Measurements from ENCODE around the gene GABPA.
"Not testable (repeated sequence)": the region's sequence is repeated elsewhere in the genome, so short reads cannot be mapped to it uniquely, and the experiment has no call there.

The GABPA gene

DNA sequence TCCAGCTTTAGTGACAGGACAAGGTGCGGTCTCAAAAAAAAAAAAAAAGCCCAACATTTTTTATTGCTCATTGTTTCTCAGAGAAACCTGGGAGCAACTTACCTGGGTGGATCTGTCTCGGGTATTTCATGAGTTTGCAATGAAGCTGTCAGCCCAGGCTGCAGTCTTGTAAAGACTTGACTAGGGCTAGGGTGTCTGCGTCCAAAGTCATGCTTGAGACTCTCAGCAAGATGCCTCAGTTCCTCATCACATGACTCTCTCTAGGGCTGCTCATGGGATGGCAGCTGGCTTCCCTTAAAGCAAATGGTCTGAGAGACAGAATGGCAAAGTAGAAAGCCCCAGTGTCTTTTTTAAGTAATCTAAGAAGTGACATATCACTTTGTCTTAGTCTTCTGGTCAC is 8.1 kb downstream of the GABPA start:
- DNase-seq = no peak

DNA sequence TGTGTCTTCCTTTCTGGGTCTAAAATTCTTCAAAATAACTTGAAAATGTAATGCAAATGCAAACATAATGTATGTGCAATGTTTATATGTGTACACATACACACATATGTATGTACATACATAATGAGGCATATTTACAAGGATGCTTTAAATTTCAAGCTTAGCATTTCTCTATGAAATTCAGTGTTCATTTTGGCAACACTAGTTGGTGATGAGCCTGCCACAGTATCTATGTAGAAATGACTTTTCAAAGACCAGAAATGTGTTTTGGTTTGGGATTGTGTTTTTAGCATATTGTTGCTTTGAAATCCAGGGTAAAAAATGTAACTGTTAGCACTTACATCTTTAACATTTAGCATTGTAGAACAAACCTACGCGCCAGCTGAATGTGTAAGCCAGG is 10.1 kb downstream of the GABPA start:
- no peak for DNase-seq

DNA sequence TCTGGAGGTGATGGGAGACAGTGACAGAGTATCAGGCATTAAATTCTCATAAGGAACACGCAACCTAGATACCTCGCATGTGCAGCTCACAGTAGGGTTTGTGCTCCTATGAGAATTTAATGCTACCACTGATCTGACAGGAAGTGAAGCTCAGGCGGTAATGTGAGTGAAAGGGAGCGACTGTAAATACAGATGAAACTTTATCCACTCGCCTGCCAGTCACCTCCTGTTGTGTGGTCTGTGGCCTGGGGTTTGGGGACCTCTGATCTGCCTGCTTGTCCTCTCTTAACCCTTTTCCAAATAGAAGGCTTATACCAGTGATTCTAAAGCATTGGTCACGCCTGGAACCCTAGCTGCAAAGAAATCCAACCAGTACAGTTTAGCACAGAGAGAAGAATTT is 15.3 kb downstream of the GABPA start:
- DNase-seq = no peak

DNA sequence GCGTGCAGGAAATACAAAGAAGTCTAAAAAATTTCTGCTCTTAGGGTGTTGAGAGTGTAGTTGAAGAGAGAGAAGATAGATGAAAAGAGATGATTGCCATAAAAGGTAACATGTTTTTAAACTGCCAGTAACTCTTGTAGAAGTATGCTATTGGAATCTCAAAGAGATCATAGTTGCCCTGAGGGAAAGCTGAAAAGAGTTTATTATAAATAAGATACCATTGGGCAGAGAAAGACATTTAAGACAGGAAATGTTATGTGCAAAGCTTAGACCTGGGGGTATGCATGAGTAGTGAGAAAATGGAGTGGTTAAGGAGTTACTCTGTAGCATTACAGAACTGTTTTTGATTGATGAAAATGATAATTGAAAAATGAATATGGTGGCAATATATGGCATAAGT is 17.6 kb downstream of the GABPA start:
- DNase-seq = no peak

DNA sequence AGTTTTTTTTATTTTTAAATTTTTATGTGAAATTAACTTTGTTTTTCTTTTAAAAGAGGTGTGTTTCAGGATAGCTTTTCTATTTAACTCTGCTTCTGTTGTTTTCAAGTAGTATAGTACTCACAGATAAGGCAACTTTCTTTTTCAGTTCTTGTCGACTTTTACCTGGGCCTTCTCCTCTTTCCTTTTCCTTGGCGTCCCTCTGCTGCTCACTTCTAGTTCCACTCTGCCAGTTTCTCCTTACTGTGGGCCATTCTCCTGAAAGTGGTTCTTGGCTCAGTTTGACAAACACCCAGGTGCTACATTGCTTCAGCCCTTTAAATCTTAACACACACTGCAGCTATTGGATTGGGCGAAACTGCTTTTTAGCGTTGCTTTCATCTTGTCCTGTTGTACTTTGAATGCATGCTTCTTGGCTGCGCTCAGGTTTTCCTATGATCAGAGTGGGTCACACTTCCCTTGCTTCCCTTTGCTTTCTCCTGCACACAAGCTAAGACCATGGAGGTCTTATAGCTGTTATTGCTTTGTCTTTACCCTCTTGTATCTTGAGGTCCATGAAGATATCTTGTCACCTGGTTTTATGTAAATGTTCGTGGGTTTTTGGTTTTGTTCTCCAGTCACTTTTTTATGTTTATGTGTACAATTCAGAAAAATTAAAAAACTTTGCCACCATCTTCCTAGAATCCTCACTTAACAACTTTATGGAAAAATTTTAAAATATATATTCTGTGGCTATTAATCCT is 21.6 kb downstream of the GABPA start:
- DNase-seq = no peak

DNA sequence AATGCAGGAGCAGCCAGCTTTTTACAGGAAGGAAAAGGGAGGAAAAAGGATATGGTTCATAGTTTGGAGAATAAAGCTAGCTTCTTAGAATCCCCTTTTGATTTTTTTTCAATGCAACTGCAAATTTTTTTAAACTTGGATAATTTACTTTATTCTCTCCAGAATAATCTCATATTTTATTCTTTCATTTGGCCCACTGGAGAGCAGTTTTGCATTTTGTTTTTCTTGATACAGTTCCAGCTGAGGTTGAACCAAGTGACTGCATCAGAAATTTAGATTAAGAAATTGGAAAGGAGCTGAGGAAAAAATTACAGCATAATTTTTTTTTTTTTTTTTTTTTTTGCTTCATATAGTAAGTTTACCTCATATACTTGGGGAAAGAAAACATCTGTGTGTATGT is 22.8 kb downstream of the GABPA start:
- no peak for DNase-seq

DNA sequence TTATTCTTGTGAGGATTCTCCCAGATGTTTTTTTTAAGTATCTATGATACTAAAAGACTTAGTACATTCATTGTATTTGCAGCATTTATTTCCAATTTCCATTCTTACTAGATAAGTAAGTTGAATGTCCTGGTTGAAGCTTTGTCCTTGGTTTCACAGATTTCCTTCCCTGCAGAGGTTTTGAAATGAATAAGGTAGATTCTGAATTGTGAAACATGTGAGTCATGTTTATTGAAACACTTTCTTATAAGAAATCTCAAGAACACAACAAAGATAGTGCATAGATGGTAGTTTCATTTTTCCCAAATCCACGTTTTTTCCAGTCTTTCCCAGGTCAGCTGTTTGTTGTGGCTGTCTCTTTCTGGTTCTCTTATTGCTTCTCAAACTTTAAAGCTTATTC is 24.8 kb downstream of the GABPA start:
- DNase-seq = no peak

DNA sequence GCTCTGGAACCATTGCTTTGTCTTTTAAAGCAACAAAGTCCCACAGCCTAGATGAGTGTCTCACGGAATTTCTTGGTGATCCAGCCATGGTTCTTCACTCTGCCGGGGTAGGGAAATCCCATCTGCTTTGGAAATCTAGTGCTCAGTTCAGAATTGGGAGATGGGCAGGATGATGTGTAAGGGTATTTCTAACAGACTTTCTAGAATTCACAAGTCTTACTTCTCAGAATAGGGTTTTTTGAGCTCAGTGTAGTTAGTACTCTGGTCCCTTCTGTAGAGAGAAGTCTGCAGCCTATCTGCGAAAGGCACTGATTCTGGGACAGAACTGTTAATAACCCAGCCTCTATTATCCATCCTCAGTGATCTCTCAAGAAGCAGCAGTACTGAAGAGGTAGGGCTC is 25.3 kb downstream of the GABPA start:
- no peak for DNase-seq

DNA sequence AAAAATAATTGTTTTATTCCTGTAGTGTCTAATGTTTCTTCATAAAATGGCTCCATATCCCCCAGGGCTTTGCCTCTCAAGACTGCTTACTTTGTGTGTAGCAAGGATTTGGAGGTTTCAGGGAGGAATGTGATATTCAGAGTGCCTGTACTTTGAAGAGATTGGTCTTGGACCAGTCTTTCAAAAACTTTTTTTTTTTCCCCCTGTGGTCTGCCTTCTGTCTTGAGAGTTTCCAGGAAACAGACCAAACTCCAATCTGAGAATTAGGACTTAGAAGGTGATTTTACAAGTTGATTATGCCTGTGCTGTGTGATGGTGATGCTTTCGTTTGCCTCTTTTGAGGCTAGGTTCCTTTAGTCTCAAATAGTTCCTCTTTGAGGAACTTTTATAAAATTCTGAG is 25.9 kb downstream of the GABPA start:
- no peak for DNase-seq

DNA sequence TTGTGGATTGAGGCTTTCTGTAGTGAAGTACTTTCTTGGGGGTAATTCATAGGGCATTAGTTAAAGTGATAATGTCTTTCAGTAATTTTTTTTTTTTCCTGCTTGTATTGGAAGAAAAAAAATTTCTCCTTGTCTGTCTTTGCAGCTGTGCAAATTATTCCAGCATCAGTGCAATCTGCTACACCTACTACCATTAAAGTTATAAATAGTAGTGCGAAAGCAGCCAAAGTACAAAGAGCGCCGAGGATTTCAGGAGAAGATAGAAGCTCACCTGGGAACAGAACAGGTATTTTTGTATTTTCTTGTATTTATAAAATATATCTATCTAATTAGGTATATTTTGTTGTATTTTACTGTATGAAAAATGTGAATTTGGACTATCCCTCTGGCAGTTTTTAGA is 29.3 kb downstream of the GABPA start:
- no peak for DNase-seq

DNA sequence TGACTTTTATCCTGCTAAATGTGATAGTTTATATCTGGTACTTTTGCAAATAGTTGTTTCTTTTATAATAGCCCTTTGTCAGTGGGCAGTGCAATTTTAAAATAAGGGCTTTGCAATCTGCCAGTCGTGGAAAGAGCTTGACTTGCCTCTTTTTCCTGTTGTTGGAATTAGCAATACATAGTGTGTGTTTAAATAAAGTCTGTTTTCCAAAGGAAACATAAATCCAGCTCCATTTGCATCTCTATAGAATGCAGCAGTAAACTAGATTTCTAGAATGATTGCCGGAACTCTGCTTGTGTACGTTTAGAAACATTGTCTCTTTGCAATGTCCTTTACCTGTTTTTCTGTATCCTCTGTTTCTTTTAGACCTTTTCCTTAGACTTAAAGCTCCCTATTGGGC is 33.1 kb downstream of the GABPA start:
- no peak for DNase-seq

DNA sequence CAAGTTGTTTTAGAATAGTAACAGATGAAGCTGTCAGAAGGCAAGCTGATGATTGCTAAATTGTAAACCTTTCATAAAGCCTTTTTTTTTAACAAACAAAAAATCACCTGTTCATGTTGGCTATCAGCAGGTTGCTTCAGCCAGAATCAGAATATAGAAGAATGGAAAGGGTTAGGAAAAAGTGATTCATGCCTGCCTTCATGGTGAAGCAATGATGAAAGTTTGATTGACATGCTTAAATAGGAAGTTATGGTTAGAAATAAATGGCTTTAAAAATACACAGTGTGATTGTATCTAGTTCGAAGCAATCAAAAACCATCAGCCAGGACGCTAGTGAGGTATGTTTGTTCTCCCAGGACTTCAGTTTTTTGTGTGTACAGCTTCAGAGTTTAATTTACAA is 37.9 kb downstream of the GABPA start:
- DNase-seq = no peak

DNA sequence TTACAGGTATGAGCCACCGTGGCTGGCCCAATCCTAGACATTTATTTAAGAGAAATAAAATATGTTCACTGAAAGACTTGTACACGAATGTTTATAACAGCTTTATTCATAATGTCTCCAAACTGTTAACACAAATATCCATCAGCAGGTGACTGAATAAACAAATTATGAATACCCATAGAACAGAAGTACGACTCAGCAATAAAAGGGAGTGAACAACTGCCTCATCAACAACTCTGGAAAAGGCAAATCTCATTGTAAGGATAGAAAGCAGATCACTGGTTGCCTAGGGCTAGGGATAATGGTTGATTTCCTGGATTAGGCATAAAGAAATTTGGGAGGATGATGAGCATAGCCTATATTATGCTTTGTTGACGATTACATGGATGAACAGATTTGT is 41.7 kb downstream of the GABPA start:
- DNase-seq = no peak

DNA sequence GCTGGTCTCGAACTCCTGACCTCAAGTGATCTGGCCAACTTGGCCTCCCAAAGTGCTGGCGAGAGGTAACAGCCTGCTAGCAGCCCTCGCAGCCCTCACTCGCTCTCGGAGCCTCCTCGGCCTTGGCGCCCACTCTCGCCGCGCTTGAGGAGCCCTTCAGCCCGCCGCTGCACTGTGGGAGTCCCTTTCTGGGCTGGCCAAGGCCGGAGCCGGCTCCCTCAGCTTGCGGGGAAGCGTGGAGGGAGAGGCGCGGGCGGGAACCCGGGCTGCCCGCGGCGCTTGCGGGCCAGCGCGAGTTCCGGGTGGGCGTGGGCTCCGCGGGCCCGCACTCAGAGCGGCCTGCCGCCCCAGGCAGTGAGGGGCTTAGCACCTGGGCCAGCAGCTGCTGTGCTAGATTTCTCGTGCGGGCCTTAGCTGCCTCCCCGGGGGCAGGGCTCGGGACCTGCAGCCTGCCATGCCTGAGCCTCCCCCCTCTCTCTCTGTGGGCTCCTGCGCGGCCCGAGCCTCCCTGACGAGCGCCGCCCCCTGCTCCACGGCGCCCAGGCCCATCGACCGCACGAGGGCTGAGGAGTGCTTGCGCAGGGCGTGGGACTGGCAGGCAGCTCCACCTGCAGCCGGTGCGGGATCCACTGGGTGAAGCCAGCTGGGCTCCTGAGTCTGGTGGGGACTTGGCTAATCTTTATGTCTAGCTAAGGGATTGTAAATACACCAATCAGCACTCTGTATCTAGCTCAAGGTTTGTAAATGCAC is 43.5 kb downstream of the GABPA start:
- DNase-seq = not testable (repeated sequence)

DNA sequence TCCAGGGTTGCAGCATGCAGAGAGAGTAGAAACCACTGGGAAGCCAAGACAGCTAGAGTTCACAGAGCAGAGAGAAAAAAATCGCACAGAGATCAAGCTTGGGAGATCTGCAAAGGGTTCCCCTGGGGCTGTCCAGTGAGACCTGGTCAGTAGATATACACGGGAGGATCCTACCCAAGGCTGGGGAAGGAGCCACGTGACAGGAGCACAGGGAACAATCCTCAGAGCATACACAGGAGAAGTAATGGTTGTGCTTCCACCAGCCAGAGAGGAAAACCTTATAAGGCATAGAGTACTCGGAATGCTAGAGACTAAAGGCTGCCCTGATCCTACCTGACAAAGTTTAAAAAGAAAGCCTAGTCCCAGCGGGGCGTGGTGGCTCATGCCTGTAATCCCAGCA is 53.9 kb downstream of the GABPA start:
- no peak for DNase-seq

DNA sequence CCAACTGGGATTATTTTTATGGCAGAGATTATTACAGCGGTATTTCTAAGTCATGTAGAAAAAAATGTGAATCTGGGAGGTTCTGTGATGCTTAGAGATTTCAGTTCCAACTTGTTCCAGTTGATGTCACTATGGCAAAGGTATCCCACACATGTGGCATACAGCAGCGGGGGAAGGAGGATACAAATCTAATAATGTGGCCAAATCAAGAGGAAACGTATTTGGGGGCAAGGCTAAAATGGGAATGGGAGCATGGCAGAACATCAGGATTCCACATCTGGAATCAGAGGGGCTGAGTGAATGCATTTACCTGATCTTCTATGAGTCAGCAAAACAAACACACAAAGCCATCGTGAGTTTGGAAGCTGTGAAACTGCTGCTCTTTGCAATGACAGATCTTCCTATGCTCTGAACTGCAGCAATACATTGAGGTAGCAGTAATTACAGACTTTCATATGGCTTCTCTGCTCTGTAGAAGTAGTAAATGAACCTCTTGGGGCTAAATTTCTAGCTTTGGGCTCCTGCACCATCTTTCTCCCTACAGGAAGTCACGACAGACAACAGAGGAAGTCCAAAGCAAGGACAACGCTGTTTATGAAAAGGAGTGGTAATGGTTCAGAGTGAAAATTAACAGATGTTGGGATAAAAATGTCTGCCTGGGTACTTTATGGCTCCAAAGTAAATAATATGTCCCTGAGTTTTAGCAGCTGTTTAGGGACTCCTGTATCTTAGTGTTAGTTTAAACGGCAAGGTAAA is 55.5 kb downstream of the GABPA start:
- DNase-seq = no peak

DNA sequence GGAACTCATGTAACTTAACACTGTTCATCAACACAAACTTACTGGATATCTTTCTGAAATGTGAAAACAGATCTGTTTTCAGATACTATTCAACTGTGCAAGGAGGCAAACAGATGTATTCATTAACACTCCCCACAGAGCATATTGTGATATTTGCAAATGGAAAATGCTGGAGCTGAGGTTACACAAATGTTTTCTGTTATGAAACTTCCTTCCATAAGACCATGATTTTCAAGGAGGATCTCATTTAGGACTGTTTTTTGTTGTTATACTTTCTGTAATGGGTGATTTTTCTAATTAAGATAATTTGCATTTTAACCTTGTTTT is 56.1 kb downstream of the GABPA start:
- DNase-seq = no peak

DNA sequence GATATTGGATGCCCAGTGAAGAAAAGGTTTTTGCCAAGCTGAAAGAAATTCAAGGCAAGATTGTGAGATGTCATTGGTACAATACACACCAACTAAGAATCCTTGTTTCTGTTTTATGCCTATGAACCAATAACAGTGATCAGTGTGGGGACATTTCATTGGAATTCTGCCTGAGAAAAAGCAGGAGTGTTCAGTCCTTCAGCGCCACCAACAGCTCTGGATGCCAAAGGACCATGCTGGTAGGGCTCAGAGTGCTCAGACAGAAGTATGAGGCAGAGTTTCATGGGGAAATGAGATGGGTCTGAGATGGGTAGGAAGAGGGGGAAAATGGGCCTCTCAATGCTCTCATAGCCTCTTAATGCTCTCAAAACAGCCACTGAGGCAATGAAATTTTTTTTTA is 56.5 kb downstream of the GABPA start:
- DNase-seq = no peak

DNA sequence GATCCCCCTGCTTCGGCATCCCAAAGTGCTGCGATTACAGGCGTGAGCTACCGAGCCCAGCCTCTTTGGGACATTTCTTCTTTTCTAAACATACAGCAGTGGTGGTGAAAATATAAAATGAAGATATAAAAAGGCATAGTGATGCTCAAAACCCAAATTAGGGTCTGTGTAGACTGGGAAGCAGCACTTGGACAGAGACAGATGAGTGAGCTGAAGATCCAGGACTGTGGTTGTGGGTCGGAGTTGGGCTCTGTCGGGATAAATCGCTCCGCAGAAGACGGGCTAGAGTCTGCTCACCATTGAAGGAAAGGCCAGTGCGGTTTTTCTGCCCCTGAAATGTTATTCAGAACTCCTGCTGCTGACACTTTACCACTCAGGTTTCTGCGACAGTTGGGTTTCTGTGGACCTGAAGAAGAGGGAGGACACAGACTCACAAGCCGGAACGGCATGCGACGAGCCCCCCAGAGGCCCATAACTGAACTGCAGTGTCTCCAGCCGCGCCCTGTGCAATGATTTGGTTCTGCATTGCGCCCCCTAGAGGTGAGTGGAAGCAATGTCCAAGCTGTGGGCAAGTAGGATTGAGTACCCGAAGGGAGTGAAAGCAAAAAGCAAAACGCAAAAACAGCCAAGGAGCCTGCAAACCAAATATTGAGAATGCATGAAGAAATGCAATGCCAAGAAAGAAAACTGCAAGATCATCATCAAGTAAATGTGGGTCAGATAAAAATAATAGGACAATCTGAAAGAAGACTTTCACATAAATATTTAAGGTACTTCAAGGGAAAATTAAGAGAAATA is 66.6 kb downstream of the GABPA start:
- DNase-seq = peak; percentile 78

DNA sequence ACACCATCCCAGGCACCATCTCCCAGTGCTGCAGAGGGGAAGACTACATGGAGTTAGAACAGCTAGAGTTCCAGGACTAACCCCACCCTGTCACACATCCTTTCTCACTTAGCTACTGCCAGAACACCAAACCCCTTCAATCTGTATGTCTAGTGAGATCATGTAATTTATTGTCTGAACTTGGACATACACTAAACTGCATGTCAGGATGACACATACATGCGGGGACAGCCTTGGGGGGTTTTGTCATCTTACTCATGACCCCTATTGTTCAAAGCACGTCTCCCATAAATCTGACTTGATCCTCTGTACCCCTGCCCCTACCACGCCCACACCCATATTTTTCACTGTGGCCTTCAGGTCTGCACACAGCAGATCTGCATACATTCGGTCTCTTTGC is 71.3 kb downstream of the GABPA start:
- no peak for DNase-seq

DNA sequence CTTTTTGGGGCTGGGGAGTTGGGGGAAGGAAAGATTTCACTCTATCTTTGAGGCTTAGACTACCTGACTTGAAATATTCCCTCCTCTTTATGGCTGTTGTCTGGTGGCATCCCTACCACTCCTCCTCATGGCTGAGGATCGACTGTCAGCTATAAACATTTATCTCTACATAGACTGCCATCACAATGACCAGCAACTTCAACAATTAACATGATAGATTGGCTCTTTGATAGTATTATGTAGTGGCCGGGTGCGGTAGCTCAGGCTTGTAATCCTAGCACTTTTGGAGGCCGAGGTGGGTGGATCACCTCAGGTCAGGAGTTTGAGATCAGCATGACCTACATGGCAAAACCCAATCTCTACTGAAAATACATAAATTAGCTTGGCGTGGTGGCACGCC is 72.4 kb downstream of the GABPA start:
- no peak for DNase-seq

DNA sequence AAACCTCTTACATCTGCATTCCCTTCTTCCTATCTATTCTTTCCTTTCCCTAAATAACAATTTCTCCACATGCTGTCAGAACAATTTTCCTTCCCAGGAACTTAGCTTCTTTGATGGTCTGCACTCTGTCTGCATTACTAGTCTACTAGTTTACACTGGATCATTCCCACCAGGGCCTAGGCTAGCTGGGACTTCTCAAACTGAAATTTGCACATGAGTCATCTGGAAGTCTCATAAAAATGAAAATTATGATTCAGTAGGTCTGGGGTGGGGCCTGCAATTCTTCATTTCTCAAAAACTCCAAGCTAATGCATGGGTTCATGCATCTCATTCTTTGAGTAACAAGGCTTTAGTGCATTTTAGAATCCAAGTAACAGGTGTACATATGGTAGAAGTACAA is 74.2 kb downstream of the GABPA start:
- DNase-seq = no peak

DNA sequence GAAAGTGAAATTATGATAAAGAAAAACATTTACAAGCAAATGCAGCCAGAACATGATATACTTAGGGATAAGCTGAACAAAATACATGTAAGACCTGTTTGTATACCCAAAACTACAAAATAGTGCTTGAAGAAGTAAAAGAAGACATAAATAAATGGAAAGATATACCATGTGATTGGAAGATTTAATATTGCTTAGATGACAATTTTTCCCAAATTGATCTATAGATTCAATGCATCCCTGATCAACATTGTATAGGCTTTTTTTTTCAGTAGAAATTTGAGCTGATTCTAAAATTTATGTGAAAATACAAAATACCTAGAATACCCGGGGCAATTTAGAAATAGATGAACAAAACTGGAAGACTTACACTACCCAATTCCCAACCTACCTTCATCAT is 76.4 kb downstream of the GABPA start:
- DNase-seq = no peak

All from stimulated activated CD4-positive, alpha-beta T cell treated with anti-CD3 and anti-CD28 coated beads, Interleukin-12 subunit alpha, Interleukin-12 subunit beta, amount 100 ng/mL, for 4 hours (primary cell).